ENCODE measurements around the gene KCNQ4.

The KCNQ4 gene

DNA sequence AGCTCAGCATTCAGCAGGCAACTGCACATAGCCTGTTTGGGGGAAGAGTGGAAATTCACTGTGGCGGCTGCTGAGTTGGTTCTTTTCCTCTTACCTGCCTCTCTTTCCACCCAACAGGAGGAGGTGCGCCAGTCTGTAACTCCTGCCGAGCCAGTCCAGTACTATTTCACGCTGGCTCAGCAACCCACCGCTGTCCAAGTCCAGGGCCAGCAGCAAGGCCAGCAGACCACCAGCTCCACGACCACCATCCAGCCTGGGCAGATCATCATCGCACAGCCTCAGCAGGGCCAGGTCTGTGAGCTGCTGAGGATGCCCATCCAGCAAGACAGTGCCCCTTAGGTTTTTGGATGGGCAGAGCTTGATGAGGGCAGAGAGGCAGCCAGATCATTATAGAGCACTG, 25.6 kb upstream of the KCNQ4 start:
- no peak overlapping the region for H3K4me3 ChIP-seq (ENCODE audit: low read depth, low read length)
- DNase-seq (ENCODE audit: low read depth, low spot score): no peak
- CTCF ChIA-PET: interaction anchor here (1.4 to 7.4 kb wide), 4 partner anchors 9 to 19 kb away, joined by 3 to 62 read pairs (median 4); no protein-coding TSS in a partner anchor
- POLR2A ChIA-PET: no interaction called here
- TF ChIP-seq, protein P1, sequence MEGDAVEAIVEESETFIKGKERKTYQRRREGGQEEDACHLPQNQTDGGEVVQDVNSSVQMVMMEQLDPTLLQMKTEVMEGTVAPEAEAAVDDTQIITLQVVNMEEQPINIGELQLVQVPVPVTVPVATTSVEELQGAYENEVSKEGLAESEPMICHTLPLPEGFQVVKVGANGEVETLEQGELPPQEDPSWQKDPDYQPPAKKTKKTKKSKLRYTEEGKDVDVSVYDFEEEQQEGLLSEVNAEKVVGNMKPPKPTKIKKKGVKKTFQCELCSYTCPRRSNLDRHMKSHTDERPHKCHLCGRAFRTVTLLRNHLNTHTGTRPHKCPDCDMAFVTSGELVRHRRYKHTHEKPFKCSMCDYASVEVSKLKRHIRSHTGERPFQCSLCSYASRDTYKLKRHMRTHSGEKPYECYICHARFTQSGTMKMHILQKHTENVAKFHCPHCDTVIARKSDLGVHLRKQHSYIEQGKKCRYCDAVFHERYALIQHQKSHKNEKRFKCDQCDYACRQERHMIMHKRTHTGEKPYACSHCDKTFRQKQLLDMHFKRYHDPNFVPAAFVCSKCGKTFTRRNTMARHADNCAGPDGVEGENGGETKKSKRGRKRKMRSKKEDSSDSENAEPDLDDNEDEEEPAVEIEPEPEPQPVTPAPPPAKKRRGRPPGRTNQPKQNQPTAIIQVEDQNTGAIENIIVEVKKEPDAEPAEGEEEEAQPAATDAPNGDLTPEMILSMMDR (IDR thresholded peaks at IDR 0.05; ENCODE audit: insufficient read depth, low read length, missing control alignments): no peak

DNA sequence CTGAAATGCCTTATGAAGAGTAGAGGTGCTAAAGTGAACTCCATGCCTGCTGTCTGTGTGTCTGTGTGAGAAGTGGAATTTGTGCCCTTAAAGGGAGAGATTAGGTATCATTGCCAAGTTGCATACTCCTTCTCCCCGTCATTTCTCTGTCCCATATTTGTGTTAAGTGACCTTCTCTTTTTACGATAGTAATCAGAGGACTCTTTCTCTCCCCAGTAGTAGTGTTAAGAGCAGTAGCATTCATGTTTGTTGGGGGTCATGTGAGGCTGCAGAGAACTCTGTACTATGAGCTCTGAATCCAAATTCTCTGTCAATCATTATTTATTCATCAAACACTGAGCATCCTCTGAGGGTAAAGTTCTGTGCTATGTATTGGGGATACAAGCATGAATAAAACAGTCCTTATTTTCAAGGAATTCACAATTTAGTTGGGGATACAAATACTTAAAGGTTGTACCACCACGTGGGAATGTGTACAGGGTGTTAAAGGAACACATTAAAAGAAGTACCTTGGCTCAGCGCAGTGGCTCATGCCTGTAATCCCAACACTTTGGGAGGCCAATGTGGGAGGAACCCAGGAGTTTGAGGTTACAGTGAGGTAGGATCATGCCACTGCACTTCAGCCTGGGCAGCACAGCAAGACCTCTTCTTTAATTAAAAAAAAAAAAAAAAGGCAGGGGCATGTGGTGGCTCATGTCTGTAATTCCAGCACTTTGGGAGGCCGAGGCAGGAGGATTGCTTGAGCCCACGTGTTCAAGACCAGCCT, 24.8 kb upstream of the KCNQ4 start:
- DNase-seq (ENCODE audit: low read depth, low spot score): no peak
- no peak overlapping the region for H3K4me3 ChIP-seq (ENCODE audit: low read depth, low read length)
- POLR2A ChIA-PET: no interaction called here
- TF ChIP-seq, protein P1 (IDR thresholded peaks at IDR 0.05; ENCODE audit: insufficient read depth, low read length, missing control alignments): no peak
- CTCF ChIA-PET: interaction anchor here (7.4 kb wide), 1 partner anchor 14 kb away, joined by 62 read pairs; no protein-coding TSS in a partner anchor

DNA sequence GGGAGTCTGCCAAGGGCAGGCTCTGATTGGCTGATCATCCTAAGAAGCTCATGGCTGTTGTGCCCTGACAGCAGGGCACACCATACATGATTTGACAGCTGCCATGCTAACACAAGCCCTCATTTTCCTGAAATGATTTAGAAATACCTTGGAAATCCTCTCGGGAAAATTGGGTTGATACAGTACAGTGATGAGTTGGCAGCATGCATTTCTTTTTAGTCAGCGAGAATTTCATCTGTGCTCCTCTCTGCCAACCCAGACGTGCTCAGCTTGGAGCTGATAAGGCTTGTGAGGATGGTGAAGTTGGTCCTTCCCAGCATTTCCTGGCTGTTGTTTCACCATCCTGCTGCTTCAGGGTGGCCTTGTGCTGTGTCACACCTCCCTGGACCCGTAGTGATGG, 22.6 kb upstream of the KCNQ4 start:
- ChIA-PET POLR2A (no interaction called here), CTCF (interaction anchor here (0.6 to 6.4 kb wide), 2 partner anchors 11 to 13 kb away, joined by 3 to 65 read pairs; no protein-coding TSS in a partner anchor)
- no peak for DNase-seq (ENCODE audit: low read depth, low spot score)
- H3K4me3 ChIP-seq (ENCODE audit: low read depth, low read length): no peak overlapping the region
- TF ChIP-seq, protein P1 (IDR thresholded peaks at IDR 0.05; ENCODE audit: insufficient read depth, low read length, missing control alignments): no peak

DNA sequence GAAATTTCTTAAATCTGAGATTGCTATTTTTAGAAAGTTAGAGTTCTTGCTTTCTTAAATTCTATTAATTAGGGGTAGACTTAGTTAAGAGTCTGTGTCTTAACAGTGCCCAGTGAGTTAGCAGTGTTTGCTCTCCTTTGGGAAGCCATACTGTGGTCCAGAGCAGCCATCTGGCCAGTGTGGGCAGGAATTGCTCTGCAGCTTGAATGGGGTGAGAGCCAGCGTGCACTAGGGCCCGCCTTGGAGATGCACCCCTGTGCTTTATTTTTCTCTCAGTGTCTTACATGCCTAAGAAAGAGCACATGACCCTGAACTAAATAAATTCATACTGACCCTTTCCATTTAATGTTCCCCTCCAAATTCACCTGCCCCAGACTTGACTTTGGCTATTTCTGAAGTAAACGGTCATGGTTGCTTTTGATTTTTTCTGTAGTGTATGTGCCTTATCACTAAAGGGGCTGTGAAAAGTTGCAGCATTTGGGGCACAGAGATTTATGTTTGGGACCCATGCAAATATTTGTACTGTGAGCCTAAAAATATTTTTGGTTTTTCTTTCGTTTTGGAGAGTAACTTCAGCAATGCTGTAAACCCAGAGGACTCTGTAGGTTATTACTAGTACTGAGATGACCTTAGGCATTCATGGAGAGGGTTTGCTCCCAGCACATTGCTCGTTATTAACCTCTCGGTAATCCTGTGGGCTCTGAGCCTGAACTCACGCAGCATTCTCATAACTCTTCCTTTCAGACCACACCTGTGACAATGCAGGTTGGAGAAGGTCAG, 21.3 kb upstream of the KCNQ4 start:
- ChIA-PET CTCF (interaction anchor here (6.4 kb wide), 1 partner anchor 11 kb away, joined by 65 read pairs; no protein-coding TSS in a partner anchor), POLR2A (no interaction called here)
- no peak overlapping the region for H3K4me3 ChIP-seq (ENCODE audit: low read depth, low read length)
- TF ChIP-seq, protein P1 (IDR thresholded peaks at IDR 0.05; ENCODE audit: insufficient read depth, low read length, missing control alignments): no peak
- no peak for DNase-seq (ENCODE audit: low read depth, low spot score)

DNA sequence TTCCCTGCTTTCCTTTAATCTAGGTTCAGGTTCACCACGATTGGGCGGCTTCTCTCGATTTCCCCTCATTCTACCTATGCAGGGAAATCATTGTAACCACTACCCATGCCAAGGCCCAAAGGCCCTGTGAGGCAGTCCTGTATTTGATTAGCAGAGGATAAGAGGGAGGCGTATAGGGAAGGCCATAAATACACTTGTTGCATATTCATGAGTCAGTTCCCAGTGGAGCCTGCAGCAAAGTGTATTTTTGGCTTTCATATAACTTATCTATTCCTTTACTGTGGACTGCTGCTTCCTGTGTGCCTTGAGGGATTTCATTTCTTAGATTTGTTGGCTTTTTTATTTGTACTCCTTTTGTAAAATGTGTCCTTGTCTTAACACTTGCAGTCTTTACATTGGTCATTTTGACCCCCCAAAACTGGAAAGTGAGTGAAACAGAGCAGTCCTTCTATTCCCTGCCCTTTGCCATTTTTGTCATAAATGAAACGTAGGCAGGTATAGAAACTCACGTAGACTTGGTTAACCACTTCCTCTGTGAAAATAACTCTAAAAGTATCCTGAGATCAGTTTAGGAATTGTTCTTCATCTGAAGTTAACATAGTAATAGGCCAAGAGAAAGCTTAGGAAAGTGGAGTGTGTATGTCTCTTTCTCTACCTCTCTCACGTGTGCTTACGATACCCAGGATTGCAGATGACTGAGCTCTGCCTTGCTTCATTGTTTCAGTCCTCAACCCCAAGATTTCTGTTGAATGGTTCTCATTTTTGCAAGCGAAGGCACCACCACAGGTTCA, 19.6 kb upstream of the KCNQ4 start:
- H3K4me3 ChIP-seq (ENCODE audit: low read depth, low read length): no peak overlapping the region
- POLR2A ChIA-PET: no interaction called here
- CTCF ChIA-PET: interaction anchor here (0.7 to 6.4 kb wide), 5 partner anchors 10 to 186 kb away, joined by 3 to 65 read pairs (median 6); no protein-coding TSS in a partner anchor
- no peak for DNase-seq (ENCODE audit: low read depth, low spot score)
- TF ChIP-seq, protein P1 (IDR thresholded peaks at IDR 0.05; ENCODE audit: insufficient read depth, low read length, missing control alignments): no peak

All from AG04449 (cell line).